GM23248 (cell line): ENCODE measurements around the gene ZNF212. TPM values are rescaled to one million over a fixed set of nuclear protein-coding genes. Genes with fewer than 3 reads are reported as not detected.

Experiments used
- DNase-seq: peaks from one replicate; pipeline ENCODE4 v3.0.0-alpha.2; 2015
- H2AFZ ChIP-seq: fragments of 200-600 bp; sonication (generic); 2 replicates; pipeline ENCODE4 v1.6.1; 2016; ENCODE audit warnings: antibody characterized with exemption
- H3F3A ChIP-seq: fragments of 200-600 bp; sonication (generic); 2 replicates; pipeline ENCODE4 v1.6.1; 2016; ENCODE audit warnings: mild to moderate bottlenecking, antibody characterized with exemption, mixed run types; ENCODE audit not compliant: insufficient read depth
- H3K27ac ChIP-seq: fragments of 200-600 bp; sonication (generic); 2 replicates; pipeline ENCODE4 v1.5.1; 2016; ENCODE audit warnings: mild to moderate bottlenecking
- H3K27me3 ChIP-seq: fragments of 200-600 bp; sonication (generic); replicated peaks from 2 replicates; pipeline ENCODE4 v1.6.1; 2016; ENCODE audit warnings: mild to moderate bottlenecking; ENCODE audit not compliant: insufficient read depth
- H3K36me3 ChIP-seq: fragments of 200-600 bp; sonication (generic); 2 replicates; pipeline ENCODE4 v1.6.1; 2016; ENCODE audit warnings: low read depth, mild to moderate bottlenecking
- H3K4me1 ChIP-seq: fragments of 200-600 bp; sonication (generic); 2 replicates; pipeline ENCODE4 v1.6.1; 2016; ENCODE audit warnings: mild to moderate bottlenecking; ENCODE audit not compliant: insufficient read depth
- H3K4me2 ChIP-seq: fragments of 200-600 bp; sonication (generic); one replicate; pipeline ENCODE4 v1.6.1; 2016; ENCODE audit warnings: mild to moderate bottlenecking; ENCODE audit not compliant: unreplicated experiment
- H3K4me3 ChIP-seq: fragments of 200-600 bp; sonication (generic); 2 replicates; pipeline ENCODE4 v1.5.1; 2016; ENCODE audit warnings: mild to moderate bottlenecking
- H3K79me2 ChIP-seq: fragments of 200-600 bp; sonication (generic); 2 replicates; pipeline ENCODE4 v1.6.1; 2016; ENCODE audit warnings: mild to moderate bottlenecking; ENCODE audit not compliant: insufficient read depth
- H3K9ac ChIP-seq: fragments of 200-600 bp; sonication (generic); 2 replicates; pipeline ENCODE4 v1.6.1; 2016; ENCODE audit warnings: mild to moderate bottlenecking
- H3K9me2 ChIP-seq: fragments of 200-600 bp; sonication (generic); 2 replicates; pipeline ENCODE4 v1.6.1; 2016; ENCODE audit warnings: mixed run types, mild to moderate bottlenecking, moderate library complexity; ENCODE audit not compliant: insufficient read depth
- H3K9me3 ChIP-seq: fragments of 200-600 bp; sonication (generic); one replicate; pipeline ENCODE4 v1.6.1; 2017; ENCODE audit warnings: low read depth
- H4K20me1 ChIP-seq: fragments of 200-600 bp; sonication (generic); 2 replicates; pipeline ENCODE4 v1.6.0; 2016; ENCODE audit not compliant: insufficient read depth
- EZH2 ChIP-seq: fragments of 200-600 bp; sonication (generic); IDR thresholded peaks from 2 replicates; pipeline ENCODE4 v1.6.1; 2018; ENCODE audit warnings: antibody characterized with exemption, mild to moderate bottlenecking; ENCODE audit not compliant: insufficient read depth, poor library complexity, severe bottlenecking
- EZH2phosphoT487 ChIP-seq: fragments of 200-600 bp; sonication (generic); IDR thresholded peaks from 2 replicates; pipeline ENCODE4 v1.6.1; 2018; ENCODE audit warnings: antibody characterized with exemption, moderate library complexity, mild to moderate bottlenecking, low read depth; ENCODE audit not compliant: insufficient read depth
- WGBS, 2 experiments: methylation state at CpG; one replicate each; pipeline ENCODE4 v1.1.6; 2015 to 2017; ENCODE audit warnings: low lambda C conversion rate in 2 of 2, low coverage in 1 of 2; ENCODE audit errors: missing lambda C conversion rate in 2 of 2; 5-methylcytosine and 5-hydroxymethylcytosine counted together
- in situ Hi-C: fragments of 300-500 bp; cut with MboI; formaldehyde crosslinking; loops from 2 replicates; pipeline ENCODE4 v1.15.0; 2020
- polyA plus RNA-seq: library from polyadenylated mRNA; unstranded; fragments of >200 nt; fragmentation: Nextera tagmentation; extraction: Ambion mirVana; gene quantifications from 2 replicates; pipeline ENCODE4 v1.2.1, GENCODE V29; 2016
- small RNA-seq: library from RNA; depleted of rRNA; stranded (forward); fragments of <200 nt; gene quantifications from one replicate; pipeline ENCODE3, GENCODE V24; 2014; ENCODE audit warnings: low read depth, low replicate concordance
- total RNA-seq: library from RNA; depleted of rRNA; stranded (reverse); fragments of >200 nt; shearing (Covaris generic); gene quantifications from 2 replicates; pipeline ENCODE4 v1.2.3, GENCODE V29; 2014; rRNA removed

ZNF212 gene
- total and polyA plus RNA-seq, 2 experiments from 2014 or later: 4.1 to 5.3 TPM

DNA sequence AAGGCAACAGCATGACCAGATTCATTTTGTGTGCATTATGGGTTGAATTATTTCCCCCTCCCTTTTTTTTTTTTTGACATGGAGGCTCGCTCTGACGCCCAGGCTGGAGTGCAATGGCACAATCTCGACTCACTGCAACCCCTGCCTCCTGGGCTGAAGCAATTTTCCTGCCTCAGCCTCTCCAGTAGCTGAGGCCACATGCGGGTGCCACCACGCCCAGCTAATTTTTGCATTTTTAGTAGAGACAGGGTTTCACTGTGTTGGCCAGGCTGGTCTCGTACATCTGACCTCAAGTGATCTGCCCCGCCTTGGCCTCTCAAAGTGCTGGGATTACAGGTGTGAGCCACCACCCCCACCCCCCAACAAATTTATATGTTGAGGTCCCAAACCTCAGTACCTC lies 64.6 kb downstream of the ZNF212 start:
- H3K4me2 ChIP-seq: no peak overlapping the region
- H3K4me1 ChIP-seq: no peaks in the 10 kb centered on the region
- no peak for DNase-seq
- H3K27ac ChIP-seq: no peak overlapping the region
- H3K9me2 ChIP-seq: no peaks in the 10 kb centered on the region
- no peaks in the 10 kb centered on the region for H3K36me3 ChIP-seq
- H3K9me3 ChIP-seq: no peaks in the 10 kb centered on the region
- H3K27me3 ChIP-seq: no peaks in the 10 kb centered on the region
- in situ Hi-C loops: no loop called here
- no peaks in the 10 kb centered on the region for H3K79me2 ChIP-seq
- no peak overlapping the region for H3K4me3 ChIP-seq
- no peak overlapping the region for H2AFZ ChIP-seq
- H3K9ac ChIP-seq: no peak overlapping the region
- TF ChIP-seq EZH2phosphoT487 (no peak), EZH2 (no peak)
- 34 to 41% methylated on average over 7 of the region's 7 CpGs for WGBS, 2 experiments
- H4K20me1 ChIP-seq: no peaks in the 10 kb centered on the region
- H3F3A ChIP-seq: no peaks in the 10 kb centered on the region

Small RNAs within 50 kb of the gene (small RNA-seq; reads per million reads assigned to genes)
- gene AC004890.1: not detected

Other genes with a start within 250 kb of the ZNF212 start
- gene PDIA4, start 211.1 kb upstream of the ZNF212 start, total RNA-seq: 191 and 196 TPM in 2 replicates
- 204 and 210 TPM in 2 replicates for gene PDIA4, start 211.1 kb upstream of the ZNF212 start, polyA plus RNA-seq
- 3.5 and 5.3 TPM in 2 replicates for gene ZNF786, start 148.9 kb upstream of the ZNF212 start, total RNA-seq
- 3.5 and 3.9 TPM in 2 replicates for gene ZNF786, start 148.9 kb upstream of the ZNF212 start, polyA plus RNA-seq
- 3.8 and 5.4 TPM in 2 replicates for gene ZNF425, start 113.3 kb upstream of the ZNF212 start, total RNA-seq
- gene ZNF425, start 113.3 kb upstream of the ZNF212 start, polyA plus RNA-seq: 3.9 and 4.1 TPM in 2 replicates
- gene ZNF398, start 92.2 kb upstream of the ZNF212 start, total RNA-seq: 8.1 and 12.5 TPM in 2 replicates
- 6.7 and 7.1 TPM in 2 replicates for gene ZNF398, start 92.2 kb upstream of the ZNF212 start, polyA plus RNA-seq
- gene ZNF282, start 44.1 kb upstream of the ZNF212 start, total RNA-seq: 23.3 and 24.1 TPM in 2 replicates
- gene ZNF282, start 44.1 kb upstream of the ZNF212 start, polyA plus RNA-seq: 2.4 and 2.8 TPM in 2 replicates
- 8.6 and 11.3 TPM in 2 replicates for gene ZNF783, start 22.5 kb downstream of the ZNF212 start, total RNA-seq
- 3.5 and 3.6 TPM in 2 replicates for gene ZNF783, start 22.5 kb downstream of the ZNF212 start, polyA plus RNA-seq
- 9.7 and 10.4 TPM in 2 replicates for gene ZNF777, start 221.4 kb downstream of the ZNF212 start, total RNA-seq
- gene ZNF777, start 221.4 kb downstream of the ZNF212 start, polyA plus RNA-seq: 2.1 and 2.2 TPM in 2 replicates